K562 (cell line): ENCODE measurements around the gene RASGEF1C. TPM values are rescaled to one million over a fixed set of nuclear protein-coding genes. Genes with fewer than 3 reads are reported as not detected.

Experiments used
- BCOR ChIP-seq: fragments of 450-650 bp; IDR thresholded peaks from 2 replicates; pipeline ENCODE4 v1.6.1; 2016
- BMI1 ChIP-seq: fragments of 150-350 bp; IDR thresholded peaks from 2 replicates; pipeline ENCODE4 v1.6.1; 2014; ENCODE audit warnings: low read length
- CHD1 ChIP-seq: fragments of 200-600 bp; sonication (generic); IDR thresholded peaks from one replicate; pipeline ENCODE4 v1.6.1; 2012; ENCODE audit warnings: mild to moderate bottlenecking, moderate library complexity, low read length, inconsistent platforms
- CHD2 ChIP-seq: IDR thresholded peaks from 2 replicates; pipeline ENCODE4 v1.6.1; 2011; ENCODE audit warnings: low read depth, low read length
- CREB1 ChIP-seq, 2 experiments: sonication (generic) in 1 of 2; formaldehyde crosslinking in 1 of 2; IDR thresholded peaks; 2 replicates each; pipeline versions ENCODE4 v1.6.1 to v1.8.0; 2012 to 2022; ENCODE audit warnings: inconsistent platforms in 1 of 2, mild to moderate bottlenecking in 1 of 2, missing genetic modification reagents in 1 of 2, moderate library complexity in 1 of 2
- ESRRA ChIP-seq: fragments of 450-650 bp; IDR thresholded peaks from 2 replicates; pipeline ENCODE4 v1.6.1; 2014; ENCODE audit warnings: low read depth, mild to moderate bottlenecking, moderate library complexity, borderline replicate concordance
- HMGN3 ChIP-seq: IDR thresholded peaks from 2 replicates; pipeline ENCODE4 v1.6.1; 2011; ENCODE audit warnings: borderline replicate concordance, low read depth, mild to moderate bottlenecking, mixed read lengths, low read length; ENCODE audit not compliant: insufficient read length; ENCODE audit errors: extremely low read depth
- ILK ChIP-seq: fragments of 450-650 bp; IDR thresholded peaks from 2 replicates; pipeline ENCODE4 v1.6.1; 2016; ENCODE audit warnings: missing genetic modification characterization, low read depth, mild to moderate bottlenecking, missing compliant biosample characterization, moderate library complexity, borderline replicate concordance
- MBD2 ChIP-seq: sonication (generic); IDR thresholded peaks from 2 replicates; pipeline ENCODE4 v1.6.1; 2016; ENCODE audit warnings: low read depth, borderline replicate concordance
- MGA ChIP-seq: fragments of 450-650 bp; IDR thresholded peaks from 2 replicates; pipeline ENCODE4 v1.6.1; 2016; ENCODE audit warnings: mild to moderate bottlenecking, moderate library complexity
- NR1H2 ChIP-seq: sonication (generic); formaldehyde crosslinking; IDR thresholded peaks from 2 replicates; pipeline ENCODE4 v1.4.0; 2020; ENCODE audit warnings: mild to moderate bottlenecking, missing genetic modification reagents
- PTRF ChIP-seq: fragments of 450-650 bp; IDR thresholded peaks from 2 replicates; pipeline ENCODE4 v1.6.1; 2016; ENCODE audit warnings: mild to moderate bottlenecking, missing genetic modification characterization, missing compliant biosample characterization
- RBM14 ChIP-seq: fragments of 200-400 bp; formaldehyde crosslinking; IDR thresholded peaks from 2 replicates; pipeline ENCODE4 v1.6.1; 2018; ENCODE audit warnings: low read depth, mild to moderate bottlenecking, low read length, moderate library complexity, borderline replicate concordance; ENCODE audit not compliant: insufficient read depth
- SRSF7 ChIP-seq: fragments of 200-400 bp; formaldehyde crosslinking; optimal IDR thresholded peaks from 2 replicates; pipeline ENCODE3; 2017; ENCODE audit warnings: mild to moderate bottlenecking, low read depth, low read length
- TCF7L2 ChIP-seq: fragments of 150-350 bp; IDR thresholded peaks from 2 replicates; pipeline ENCODE4 v1.6.1; 2016; ENCODE audit warnings: low read depth, mild to moderate bottlenecking, low read length, moderate library complexity
- TGIF2 ChIP-seq: sonication (generic); formaldehyde crosslinking; IDR thresholded peaks from 2 replicates; pipeline ENCODE4 v1.8.1; 2022; ENCODE audit warnings: mild to moderate bottlenecking, missing genetic modification reagents, moderate library complexity
- ZNF324 ChIP-seq: fragments of 250-450 bp; sonication (Bioruptor Pico); IDR thresholded peaks from 2 replicates; pipeline ENCODE4 v1.4.0; 2020; ENCODE audit warnings: mild to moderate bottlenecking
- ZNF589 ChIP-seq: fragments of 200-800 bp; sonication (Bioruptor generic); IDR thresholded peaks from 2 replicates; pipeline ENCODE4 v1.6.1; 2016; ENCODE audit warnings: low read depth, missing genetic modification characterization, missing compliant biosample characterization
- polyA plus RNA-seq, 8 experiments: library from polyadenylated mRNA; depleted of rRNA in 4 of 8; stranded (reverse) in 5 of 8; unstranded in 3 of 8; fragments of >200 nt; fragmentation: Nextera tagmentation in 2 of 8; fragmentation: Illumina TruSeq in 1 of 8; extraction: Ambion mirVana in 2 of 8; extraction: Trizol in 1 of 8; gene quantifications; 2 replicates each; pipeline versions ENCODE4 v1.2.1 to v1.2.3, GENCODE V29; 2011 to 2014; ENCODE audit warnings: inconsistent platforms in 1 of 8, missing spikeins in 1 of 8
- total RNA-seq, 7 experiments: library from RNA; depleted of rRNA in 6 of 7; stranded (reverse); fragments of >200 nt in 6 of 7; fragmentation: Illumina TruSeq in 2 of 7; extraction: Trizol in 2 of 7; gene quantifications; 2 replicates each; pipeline versions ENCODE4 v1.2.1 to v1.2.3, GENCODE V29; 2011 to 2021; ENCODE audit warnings: low replicate concordance in 1 of 7

Gene RASGEF1C
- total and polyA plus RNA-seq, 9 of the 15 experiments (the other 6 are each of a cell fraction or from before 2014, with no cell fraction given) = 0.04 to 1.1 (median 0.21) TPM; not detected in 4

GRCh38 chr5:180093651-180094382, 115.2 kb downstream of the RASGEF1C start (continued):
- TF ChIP-seq MGA (peak; percentile 70), HMGN3 (no peak), SRSF7 (no peak), CREB1 (IDR thresholded peaks at IDR 0.05) (peak; percentile 55), CREB1 (CRISPR knock-in tag; IDR thresholded peaks at IDR 0.05) (no peak), RBM14 (no peak), ESRRA (no peak; the same call in 1 of the 2 replicates), BCOR (peak; percentile 77; the same call in 1 of the 2 replicates), BMI1 (no peak), ZNF589 (peak; percentile 93), ZNF324 (CRISPR knock-in tag) (no peak), NR1H2 (CRISPR knock-in tag) (no peak), MBD2 (peak; percentile 86), PTRF (tag) (no peak), TGIF2 (CRISPR knock-in tag) (no peak), CHD2 (no peak), ILK (tag) (no peak), TCF7L2 (peak; percentile 55; the same call in 1 of the 2 replicates), CHD1 (no peak)
